H1 (cell line): ENCODE data around the gene GALNT12. TPM values are rescaled to one million over a fixed set of nuclear protein-coding genes. Genes with fewer than 3 reads are reported as not detected.

Experiments used
- CTCF ChIA-PET: fragments of 300-600 bp; sonication (Branson Sonifier 250); formaldehyde crosslinking; loops from one replicate; lab custom pipeline; 2021; ENCODE audit not compliant: partially characterized antibody; lab: Charles Lee
- POLR2A ChIA-PET: fragments of 300-600 bp; sonication (Branson Sonifier 250); formaldehyde crosslinking; loops from one replicate; lab custom pipeline; 2021; ENCODE audit warnings: inconsistent platforms; ENCODE audit not compliant: partially characterized antibody; lab: Charles Lee
- DNase-seq, 2 experiments: peaks; one replicate each; pipeline versions ENCODE4 v3.0.0 to v3.0.0-alpha.2; 2010 to 2022; ENCODE audit warnings: low spot score in 2 of 2, low read depth in 1 of 2, mixed read lengths in 1 of 2
- FAIRE-seq: peaks from 2 replicates; lab custom pipeline; 2011; peaks lifted over from hg19 to GRCh38; lab: Jason Lieb, UNC
- H2AFZ ChIP-seq: 2 replicates; pipeline ENCODE4 v1.8.1; 2012; ENCODE audit warnings: low read length, inconsistent platforms
- H2AK5ac ChIP-seq: 2 replicates; pipeline ENCODE4 v1.6.1; 2013; ENCODE audit warnings: low read depth, low read length
- H2BK120ac ChIP-seq: replicated peaks from 2 replicates; pipeline ENCODE3; 2013; ENCODE audit warnings: low read depth, low read length, inconsistent platforms
- H2BK12ac ChIP-seq: 2 replicates; pipeline ENCODE4 v1.6.1; 2013; ENCODE audit warnings: low read depth, low read length
- H2BK15ac ChIP-seq: 2 replicates; pipeline ENCODE4 v1.6.1; 2013; ENCODE audit warnings: low read length
- H2BK20ac ChIP-seq: 2 replicates; pipeline ENCODE4 v1.6.1; 2013; ENCODE audit warnings: low read length
- H2BK5ac ChIP-seq: 2 replicates; pipeline ENCODE4 v1.6.1; 2013; ENCODE audit warnings: low read depth, low read length
- H3K14ac ChIP-seq: 2 replicates; pipeline ENCODE4 v1.6.1; 2013; ENCODE audit warnings: inconsistent platforms; ENCODE audit not compliant: insufficient read length
- H3K18ac ChIP-seq: 2 replicates; pipeline ENCODE4 v1.6.1; 2013; ENCODE audit warnings: low read length; ENCODE audit errors: extremely low read depth
- H3K23ac ChIP-seq: 2 replicates; pipeline ENCODE4 v1.6.1; 2013; ENCODE audit warnings: inconsistent platforms; ENCODE audit not compliant: insufficient read length
- H3K23me2 ChIP-seq: 2 replicates; pipeline ENCODE4 v1.6.1; 2013; ENCODE audit warnings: low read depth, low read length
- H3K27ac ChIP-seq: 2 replicates; pipeline ENCODE4 v1.6.1; 2011; ENCODE audit warnings: low read depth, low read length, inconsistent platforms
- H3K27me3 ChIP-seq, 4 experiments: replicated peaks in 1 of 4; 1 replicate in 1 of 4; 2 replicates in 3 of 4; pipeline versions ENCODE4 v1.6.1 to v1.8.1; 2011 to 2013; ENCODE audit warnings: low read length in 3 of 4, mild to moderate bottlenecking in 3 of 4, inconsistent platforms in 2 of 4, mixed read lengths in 2 of 4, moderate library complexity in 1 of 4; ENCODE audit not compliant: control insufficient read depth in 3 of 4, insufficient read depth in 3 of 4; ENCODE audit errors: extremely low read depth in 1 of 4
- H3K36me3 ChIP-seq, 4 experiments: 2 replicates each; pipeline versions ENCODE4 v1.6.1 to v1.8.1; 2011 to 2013; ENCODE audit warnings: mild to moderate bottlenecking in 4 of 4, low read length in 3 of 4, moderate library complexity in 2 of 4, control low read depth in 1 of 4, inconsistent platforms in 1 of 4; ENCODE audit not compliant: insufficient read depth in 4 of 4, control insufficient read depth in 2 of 4
- H3K4ac ChIP-seq: replicated peaks from 2 replicates; pipeline ENCODE3; 2013; ENCODE audit warnings: low read length, low read depth, mixed read lengths, inconsistent platforms; ENCODE audit not compliant: insufficient read length
- H3K4me1 ChIP-seq, 4 experiments: replicated peaks in 1 of 4; 1 replicate in 1 of 4; 2 replicates in 3 of 4; pipeline versions ENCODE4 v1.6.1 to v1.8.1; 2011 to 2013; ENCODE audit warnings: low read length in 3 of 4, inconsistent platforms in 2 of 4, mixed read lengths in 1 of 4; ENCODE audit not compliant: insufficient read depth in 4 of 4, control insufficient read depth in 3 of 4
- H3K4me2 ChIP-seq, 2 experiments: 2 replicates each; pipeline versions ENCODE4 v1.6.1 to v1.8.1; 2011 to 2013; ENCODE audit warnings: low read depth in 2 of 2, low read length in 2 of 2, control low read depth in 1 of 2, inconsistent platforms in 1 of 2, mild to moderate bottlenecking in 1 of 2; ENCODE audit not compliant: insufficient read depth in 1 of 2
- H3K4me3 ChIP-seq, 4 experiments: fragments of 200-600, 300-600 bp in 1 of 4; sonication (generic), shearing (Covaris generic), sonication (Bioruptor Twin) in 1 of 4; 2 replicates each; pipeline versions ENCODE4 v1.5.1 to v1.8.1; 2011 to 2016; ENCODE audit warnings: low read length in 4 of 4, low read depth in 3 of 4, control low read depth in 2 of 4, inconsistent platforms in 2 of 4, mild to moderate bottlenecking in 2 of 4, mixed read lengths in 1 of 4, moderate library complexity in 1 of 4; ENCODE audit not compliant: insufficient read depth in 2 of 4; ENCODE audit errors: extremely low read depth in 1 of 4
- H3K56ac ChIP-seq: replicated peaks from 2 replicates; pipeline ENCODE3; 2013; ENCODE audit warnings: low read depth, mild to moderate bottlenecking, mixed read lengths, low read length, inconsistent platforms; ENCODE audit not compliant: insufficient read length
- H3K79me1 ChIP-seq: 2 replicates; pipeline ENCODE4 v1.6.1; 2013; ENCODE audit warnings: low read depth, low read length, control low read depth
- H3K79me2 ChIP-seq, 2 experiments: 2 replicates each; pipeline versions ENCODE4 v1.6.1 to v1.8.1; 2012 to 2013; ENCODE audit warnings: low read length in 2 of 2, mild to moderate bottlenecking in 2 of 2, inconsistent platforms in 1 of 2; ENCODE audit not compliant: insufficient read depth in 2 of 2, control insufficient read depth in 1 of 2
- H3K9ac ChIP-seq, 4 experiments: replicated peaks in 1 of 4; 1 replicate in 1 of 4; 2 replicates in 3 of 4; pipeline versions ENCODE4 v1.6.1 to v1.8.1; 2011 to 2013; ENCODE audit warnings: low read depth in 3 of 4, low read length in 3 of 4, control low read depth in 2 of 4, mild to moderate bottlenecking in 2 of 4, moderate library complexity in 2 of 4, inconsistent platforms in 1 of 4; ENCODE audit errors: extremely low read depth in 1 of 4
- H3K9me3 ChIP-seq, 2 experiments: 2 replicates each; pipeline versions ENCODE4 v1.6.1 to v1.8.1; 2012 to 2013; ENCODE audit warnings: mild to moderate bottlenecking in 2 of 2, moderate library complexity in 2 of 2, control low read depth in 1 of 2, inconsistent platforms in 1 of 2, low read depth in 1 of 2, low read length in 1 of 2, mixed read lengths in 1 of 2; ENCODE audit not compliant: insufficient read depth in 2 of 2
- H4K20me1 ChIP-seq, 2 experiments: replicated peaks in 1 of 2; 2 replicates each; pipeline versions ENCODE3 to v1.8.1; 2011 to 2013; ENCODE audit warnings: inconsistent platforms in 2 of 2, low read length in 2 of 2, mild to moderate bottlenecking in 1 of 2; ENCODE audit not compliant: insufficient read depth in 2 of 2, control insufficient read depth in 1 of 2
- H4K5ac ChIP-seq: 2 replicates; pipeline ENCODE4 v1.6.1; 2013; ENCODE audit warnings: low read length, low read depth, mixed read lengths, inconsistent platforms; ENCODE audit not compliant: insufficient read length
- H4K8ac ChIP-seq: 2 replicates; pipeline ENCODE4 v1.8.0; 2013; ENCODE audit warnings: mild to moderate bottlenecking, moderate library complexity, low read length, inconsistent platforms; ENCODE audit not compliant: insufficient read depth; ENCODE audit errors: extremely low read depth
- H4K91ac ChIP-seq: replicated peaks from 2 replicates; pipeline ENCODE3; 2013; ENCODE audit warnings: low read length, mixed read lengths, inconsistent platforms; ENCODE audit not compliant: insufficient read length
- KDM1A ChIP-seq: fragments of 200-600, 300-600 bp; sonication (generic); IDR thresholded peaks from 2 replicates; pipeline ENCODE4 v1.7.1; 2016; ENCODE audit warnings: mild to moderate bottlenecking, low read length, borderline replicate concordance
- POLR2A ChIP-seq, 2 experiments: IDR thresholded peaks; 1 replicate in 1 of 2; 2 replicates in 1 of 2; pipeline ENCODE4 v1.6.1; 2011; ENCODE audit warnings: low read depth in 2 of 2, low read length in 2 of 2, mild to moderate bottlenecking in 2 of 2; ENCODE audit errors: control extremely low read depth in 1 of 2
- SP2 ChIP-seq: IDR thresholded peaks from 2 replicates; pipeline ENCODE4 v1.6.1; 2012; ENCODE audit warnings: mild to moderate bottlenecking, low read length, inconsistent platforms
- WGBS, 2 experiments: shearing (Covaris generic) in 1 of 2; methylation state at CpG; one replicate each; pipeline versions ENCODE4 v1.1.6 to v1.1.7; 2013 to 2015; ENCODE audit warnings: low lambda C conversion rate in 2 of 2, mixed read lengths in 2 of 2, inconsistent platforms in 1 of 2, low coverage in 1 of 2, missing lambda C conversion rate in 1 of 2; ENCODE audit not compliant: insufficient replicate concordance in 2 of 2, insufficient coverage in 1 of 2, insufficient read length in 1 of 2; ENCODE audit errors: extremely low coverage in 1 of 2, missing lambda C conversion rate in 1 of 2; 5-methylcytosine and 5-hydroxymethylcytosine counted together
- polyA plus RNA-seq, 7 experiments: library from polyadenylated mRNA; depleted of rRNA in 3 of 7; stranded (reverse) in 5 of 7; unstranded in 2 of 7; fragments of >200 nt in 5 of 7; fragments of 200-250 nt in 2 of 7; gene quantifications; 1 replicate in 5 of 7; 2 replicates in 1 of 7; 4 replicates in 1 of 7; pipeline versions ENCODE4 v1.2.1 to v1.2.3, GENCODE V29; 2011 to 2013; ENCODE audit warnings: missing spikeins in 2 of 7, mixed read lengths in 2 of 7
- total RNA-seq: library from RNA; stranded (reverse); fragmentation: NEBNext Ultra II Directional; extraction: Animal tissue kit (Norgen Biotek cat#: 25700); gene quantifications from 2 replicates; pipeline ENCODE4 v1.2.1, GENCODE V29; 2021

Gene GALNT12
- total and polyA plus RNA-seq, 2 of the 8 experiments (the other 6 are each of a cell fraction or from before 2014, with no cell fraction given): 16.2 to 19.6 TPM

DNA sequence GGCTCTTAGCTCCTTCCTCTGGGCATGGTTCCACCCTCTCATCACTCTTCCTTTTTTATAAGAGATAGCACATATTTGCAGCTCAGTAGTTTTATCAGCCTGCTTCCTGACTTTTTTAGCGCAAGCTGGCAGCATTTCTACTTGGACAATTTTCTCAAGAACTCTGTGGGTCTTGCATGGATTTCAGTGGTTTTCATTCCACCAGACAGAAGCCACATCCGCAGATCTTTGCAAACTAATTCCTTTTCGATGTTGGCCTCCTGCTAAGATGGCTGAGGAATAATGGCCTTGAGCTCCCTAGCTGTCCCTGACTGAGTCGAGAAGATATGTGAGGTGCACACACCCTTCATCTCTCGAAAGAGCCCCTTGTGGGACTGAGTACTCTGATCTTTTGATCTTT lies 49.5 kb downstream of the GALNT12 start:
- Histone ChIP-seq H4K20me1 (no peaks in the 10 kb centered on the region), H4K5ac (no peak overlapping the region), H3K4me2 (no peak overlapping the region), H3K27me3 (no peaks in the 10 kb centered on the region), H3K27ac (no peak overlapping the region), H3K79me2 (no peaks in the 10 kb centered on the region), H3K23ac (no peak overlapping the region), H2AK5ac (no peak overlapping the region), H3K9ac (no peak overlapping the region), H2BK120ac (no peak overlapping the region), H3K9me3 (0 out of 4 replicates have a peak, but pooled peaks cover 0 to 2% of the 10 kb centered on the region in 2 experiments), H3K4me3 (no peak overlapping the region), H3K4me1 (no peaks in the 10 kb centered on the region), H3K23me2 (no peaks in the 10 kb centered on the region), H3K56ac (no peak overlapping the region), H2BK15ac (no peak overlapping the region), H3K14ac (no peak overlapping the region), H3K79me1 (no peaks in the 10 kb centered on the region), H3K18ac (no peak overlapping the region), H2BK5ac (no peak overlapping the region), H2BK20ac (no peak overlapping the region), H2AFZ (no peak overlapping the region), H4K8ac (no peak overlapping the region), H3K36me3 (no peaks in the 10 kb centered on the region), H3K4ac (no peak overlapping the region), H2BK12ac (no peak overlapping the region), H4K91ac (no peak overlapping the region)
- FAIRE-seq: no peak
- WGBS, 2 experiments: 91% methylated on average over 5 of the region's 5 CpGs; no CpG with 5 or more reads in 1 of the 2 experiments
- ChIA-PET POLR2A (no interaction called here), CTCF (interaction anchor here (0.6 to 1.3 kb wide), 3 partner anchors 10 to 141 kb away, joined by 3 to 4 read pairs (median 3); no protein-coding TSS in a partner anchor)
- DNase-seq: no peak
- TF ChIP-seq SP2 (no peak), KDM1A (no peak), POLR2A (IDR thresholded peaks at IDR 0.05; ENCODE audit: control extremely low read depth in 1 of 2, low read depth in 2 of 2, low read length in 2 of 2) (no peak)
